ES-I3 (cell line): ENCODE measurements around the gene GLIPR2.

Experiments used
- H3K36me3 ChIP-seq: 2 replicates; pipeline ENCODE4 v1.6.1; 2013; ENCODE audit warnings: mild to moderate bottlenecking, low read length, control low read depth, moderate library complexity; ENCODE audit not compliant: insufficient read depth
- H3K4me1 ChIP-seq: 2 replicates; pipeline ENCODE4 v1.6.1; 2013; ENCODE audit warnings: mild to moderate bottlenecking, control low read depth, low read length; ENCODE audit not compliant: insufficient read depth
- H3K9ac ChIP-seq: 2 replicates; pipeline ENCODE4 v1.6.1; 2013; ENCODE audit warnings: low read depth, mild to moderate bottlenecking, low read length, moderate library complexity
- H3K9me3 ChIP-seq: 2 replicates; pipeline ENCODE4 v1.6.1; 2013; ENCODE audit warnings: mild to moderate bottlenecking, low read length, moderate library complexity; ENCODE audit not compliant: control insufficient read depth, insufficient read depth

Gene GLIPR2

GRCh38 chr9:36144309-36145232 lies 8.0 kb downstream of the GLIPR2 start:
- Histone ChIP-seq H3K36me3 (no peaks in the 10 kb centered on the region), H3K9ac (no peak overlapping the region), H3K9me3 (no peaks in the 10 kb centered on the region), H3K4me1 (no peaks in the 10 kb centered on the region; the same call in 1 of the 2 replicates)

- H3K9ac ChIP-seq = no peak overlapping the region
- no peaks in the 10 kb centered on the region for H3K36me3 ChIP-seq
- no peaks in the 10 kb centered on the region; the same call in 1 of the 2 replicates for H3K4me1 ChIP-seq
- no peaks in the 10 kb centered on the region for H3K9me3 ChIP-seq
Observed at GRCh38 chr9:36145970-36146369, 9.4 kb downstream of the GLIPR2 start.

- Histone ChIP-seq H3K9me3 (no peaks in the 10 kb centered on the region), H3K9ac (no peak overlapping the region), H3K4me1 (no peaks in the 10 kb centered on the region; the same call in 1 of the 2 replicates), H3K36me3 (no peaks in the 10 kb centered on the region)
Observed at GRCh38 chr9:36146651-36147050, 10.1 kb downstream of the GLIPR2 start.

GRCh38 chr9:36147441-36148175 lies 11.1 kb downstream of the GLIPR2 start:
- no peak overlapping the region for H3K9ac ChIP-seq
- no peaks in the 10 kb centered on the region; the same call in 1 of the 2 replicates for H3K4me1 ChIP-seq
- H3K9me3 ChIP-seq = no peaks in the 10 kb centered on the region
- no peaks in the 10 kb centered on the region for H3K36me3 ChIP-seq

- no peaks in the 10 kb centered on the region; the same call in 1 of the 2 replicates for H3K4me1 ChIP-seq
- no peaks in the 10 kb centered on the region for H3K36me3 ChIP-seq
Observed at GRCh38 chr9:36148311-36149051, 11.9 kb downstream of the GLIPR2 start.

GRCh38 chr9:36149197-36149596 lies 12.7 kb downstream of the GLIPR2 start:
- Histone ChIP-seq H3K9ac (no peak overlapping the region), H3K9me3 (no peaks in the 10 kb centered on the region), H3K36me3 (no peaks in the 10 kb centered on the region), H3K4me1 (no peaks in the 10 kb centered on the region; the same call in 1 of the 2 replicates)

More at GRCh38 chr9:36148311-36149051, 11.9 kb downstream of the GLIPR2 start:
- H3K9me3 ChIP-seq = no peaks in the 10 kb centered on the region
- no peak overlapping the region for H3K9ac ChIP-seq

- Histone ChIP-seq H3K36me3 (no peaks in the 10 kb centered on the region), H3K9me3 (no peaks in the 10 kb centered on the region), H3K4me1 (no peaks in the 10 kb centered on the region; the same call in 1 of the 2 replicates), H3K9ac (no peak overlapping the region)
Observed at GRCh38 chr9:36150574-36151315, 14.2 kb downstream of the GLIPR2 start.

- no peaks in the 10 kb centered on the region for H3K36me3 ChIP-seq
- no peaks in the 10 kb centered on the region; the same call in 1 of the 2 replicates for H3K4me1 ChIP-seq
- H3K9ac ChIP-seq = no peak overlapping the region
- H3K9me3 ChIP-seq = peaks cover 3% of the 10 kb centered on the region; the same call in 1 of the 2 replicates
Observed at GRCh38 chr9:36151316-36152210, 15.0 kb downstream of the GLIPR2 start.

- H3K9ac ChIP-seq = no peak overlapping the region
- H3K9me3 ChIP-seq = peaks cover 6% of the 10 kb centered on the region; the same call in 1 of the 2 replicates
- no peaks in the 10 kb centered on the region for H3K36me3 ChIP-seq
- H3K4me1 ChIP-seq = no peaks in the 10 kb centered on the region; the same call in 1 of the 2 replicates
Observed at GRCh38 chr9:36152741-36153438, 16.4 kb downstream of the GLIPR2 start.

- H3K4me1 ChIP-seq = no peaks in the 10 kb centered on the region; the same call in 1 of the 2 replicates
- H3K9ac ChIP-seq = no peak overlapping the region
- H3K36me3 ChIP-seq = no peaks in the 10 kb centered on the region
- peaks cover 6% of the 10 kb centered on the region; the same call in 1 of the 2 replicates for H3K9me3 ChIP-seq
Observed at GRCh38 chr9:36153746-36154145, 17.2 kb downstream of the GLIPR2 start.

GRCh38 chr9:36154331-36154952 lies 17.9 kb downstream of the GLIPR2 start:
- no peaks in the 10 kb centered on the region for H3K36me3 ChIP-seq
- H3K9me3 ChIP-seq = peaks cover 6% of the 10 kb centered on the region; the same call in 1 of the 2 replicates
- H3K9ac ChIP-seq = no peak overlapping the region
- no peaks in the 10 kb centered on the region; the same call in 1 of the 2 replicates for H3K4me1 ChIP-seq

GRCh38 chr9:36156116-36156515 lies 19.6 kb downstream of the GLIPR2 start:
- H3K9me3 ChIP-seq = peaks cover 6% of the 10 kb centered on the region; the same call in 1 of the 2 replicates
- H3K36me3 ChIP-seq = no peaks in the 10 kb centered on the region
- H3K9ac ChIP-seq = no peak overlapping the region
- H3K4me1 ChIP-seq = no peaks in the 10 kb centered on the region; the same call in 1 of the 2 replicates
